Measurements from ENCODE around the gene PIK3IP1.
"Not testable (repeated sequence)": the region's sequence is repeated elsewhere in the genome, so short reads cannot be mapped to it uniquely, and the experiment has no call there.

Gene PIK3IP1

GRCh38 chr22:31248965-31249958 lies 43.0 kb downstream of the PIK3IP1 start:
- no peaks in the 10 kb centered on the region for H3K9me3 ChIP-seq
- peak overlapping the region; percentile 57 to 69 for H3K4me3 ChIP-seq
- intact Hi-C loops (cut with DNase I; ENCODE audit: low total_unique reads), result no loop called here
- H3K36me3 ChIP-seq, result no peaks in the 10 kb centered on the region
- peak overlapping the region; percentile 68 to 70 for H3K27ac ChIP-seq
- no peak for TF ChIP-seq CTCF (IDR thresholded peaks at IDR 0.05)
- H3K4me1 ChIP-seq, result peaks cover 0 to 47% (median 37%) of the 10 kb centered on the region in 4 donors
- no peak for DNase-seq
- H3K27me3 ChIP-seq, result no peaks in the 10 kb centered on the region

GRCh38 chr22:31248138-31248745 lies 44.0 kb downstream of the PIK3IP1 start:
- H3K36me3 ChIP-seq, result no peaks in the 10 kb centered on the region
- peak overlapping the region; percentile 57 to 69 for H3K4me3 ChIP-seq
- intact Hi-C loops (cut with DNase I; ENCODE audit: low total_unique reads), result no loop called here
- H3K4me1 ChIP-seq, result peaks cover 3 to 56% (median 39%) of the 10 kb centered on the region in 4 donors
- DNase-seq, result peak; percentile 78 to 86
- H3K27ac ChIP-seq, result peak overlapping the region; percentile 68 to 70
- H3K9me3 ChIP-seq, result no peaks in the 10 kb centered on the region
- H3K27me3 ChIP-seq, result no peaks in the 10 kb centered on the region
- TF ChIP-seq CTCF (IDR thresholded peaks at IDR 0.05), result no peak

- Histone ChIP-seq H3K36me3 (no peaks in the 10 kb centered on the region), H3K27ac (peak overlapping the region in 1 of 2 donors; percentile 70), H3K27me3 (no peaks in the 10 kb centered on the region), H3K4me1 (peaks cover 3 to 59% (median 36%) of the 10 kb centered on the region in 4 donors), H3K9me3 (no peaks in the 10 kb centered on the region), H3K4me3 (peak overlapping the region; percentile 57 to 69)
- no peak for DNase-seq
- TF ChIP-seq CTCF (IDR thresholded peaks at IDR 0.05), result no peak
- intact Hi-C loops (cut with DNase I; ENCODE audit: low total_unique reads), result no loop called here
These were observed 44.6 kb downstream of the PIK3IP1 start for GRCh38 chr22:31247726-31248125.

GRCh38 chr22:31246687-31247086 lies 45.6 kb downstream of the PIK3IP1 start:
- TF ChIP-seq CTCF (IDR thresholded peaks at IDR 0.05), result no peak
- Histone ChIP-seq H3K4me3 (no peak overlapping the region), H3K27me3 (no peaks in the 10 kb centered on the region), H3K9me3 (no peaks in the 10 kb centered on the region), H3K36me3 (no peaks in the 10 kb centered on the region), H3K4me1 (peaks cover 3 to 59% (median 36%) of the 10 kb centered on the region in 4 donors), H3K27ac (no peak overlapping the region)
- intact Hi-C loops (cut with DNase I; ENCODE audit: low total_unique reads), result no loop called here
- DNase-seq, result no peak

- H3K4me1 ChIP-seq, result peaks cover 3 to 58% (median 34%) of the 10 kb centered on the region in 4 donors
- H3K27me3 ChIP-seq; DNase-seq; H3K9me3 ChIP-seq; H3K27ac ChIP-seq; H3K4me3 ChIP-seq; intact Hi-C loops (cut with DNase I; ENCODE audit: low total_unique reads); H3K36me3 ChIP-seq: not testable (repeated sequence)
These were observed 46.3 kb downstream of the PIK3IP1 start for GRCh38 chr22:31245998-31246397.
